NT2/D1 (cell line): ENCODE data around the gene ZNF512B.

ENCODE experiments used
- DNase-seq: peaks from one replicate; pipeline ENCODE4 v3.0.0-alpha.2; 2011; ENCODE audit warnings: low read depth, low spot score
- H3K27me3 ChIP-seq: 2 replicates; pipeline ENCODE4 v1.6.0; 2011; ENCODE audit warnings: mild to moderate bottlenecking; ENCODE audit not compliant: insufficient read length, insufficient read depth
- H3K36me3 ChIP-seq: 2 replicates; pipeline ENCODE4 v1.6.1; 2011; ENCODE audit warnings: mild to moderate bottlenecking, low read length, mixed read lengths; ENCODE audit not compliant: insufficient read depth, insufficient read length
- H3K4me1 ChIP-seq: 2 replicates; pipeline ENCODE4 v1.5.1; 2011; ENCODE audit not compliant: insufficient read depth, insufficient read length
- H3K4me3 ChIP-seq: 2 replicates; pipeline ENCODE4 v1.5.1; 2011; ENCODE audit warnings: low read depth; ENCODE audit not compliant: insufficient read length
- H3K9ac ChIP-seq: 2 replicates; pipeline ENCODE4 v1.6.0; 2011; ENCODE audit warnings: low read depth; ENCODE audit not compliant: insufficient read length
- H3K9me3 ChIP-seq: 2 replicates; pipeline ENCODE4 v1.5.1; 2011; ENCODE audit warnings: mild to moderate bottlenecking, low read length; ENCODE audit not compliant: insufficient read depth
- SUZ12 ChIP-seq: IDR thresholded peaks from 2 replicates; pipeline ENCODE4 v1.6.1; 2011; ENCODE audit not compliant: insufficient read length, insufficient read depth; ENCODE audit errors: extremely low read depth
- YY1 ChIP-seq: IDR thresholded peaks from 2 replicates; pipeline ENCODE4 v1.6.1; 2011; ENCODE audit not compliant: insufficient read length, insufficient read depth
- ZNF274 ChIP-seq: IDR thresholded peaks from 2 replicates; pipeline ENCODE4 v1.6.1; 2011; ENCODE audit warnings: mild to moderate bottlenecking, low read depth, low read length

ZNF512B gene

GRCh38 chr20:63955281-63955826, 14.4 kb downstream of the ZNF512B start:
- H3K36me3 ChIP-seq = peaks cover 52% of the 10 kb centered on the region
- H3K27me3 ChIP-seq = no peaks in the 10 kb centered on the region
- peaks cover 51% of the 10 kb centered on the region for H3K4me1 ChIP-seq
- TF ChIP-seq SUZ12 = no peak
- DNase-seq = no peak
- no peaks in the 10 kb centered on the region for H3K9me3 ChIP-seq
- H3K4me3 ChIP-seq = peak overlapping the region; percentile 99
- peak overlapping the region; percentile 100 for H3K9ac ChIP-seq

GRCh38 chr20:63953764-63954429, 15.8 kb downstream of the ZNF512B start:
- Histone ChIP-seq H3K9ac (peak overlapping the region; percentile 24), H3K4me3 (no peak overlapping the region), H3K36me3 (peaks cover 42% of the 10 kb centered on the region), H3K27me3 (no peaks in the 10 kb centered on the region), H3K9me3 (no peaks in the 10 kb centered on the region), H3K4me1 (peaks cover 52% of the 10 kb centered on the region)
- no peak for DNase-seq
- TF ChIP-seq YY1 (no peak), SUZ12 (no peak), ZNF274 (no peak)

GRCh38 chr20:63952769-63953168, 17.0 kb downstream of the ZNF512B start:
- H3K9me3 ChIP-seq = no peaks in the 10 kb centered on the region
- H3K4me1 ChIP-seq = peaks cover 49% of the 10 kb centered on the region
- H3K27me3 ChIP-seq = no peaks in the 10 kb centered on the region
- H3K36me3 ChIP-seq = peaks cover 42% of the 10 kb centered on the region
- no peak for TF ChIP-seq ZNF274
- no peak for TF ChIP-seq YY1
- TF ChIP-seq SUZ12 = no peak
- no peak overlapping the region for H3K4me3 ChIP-seq
- DNase-seq = no peak
- H3K9ac ChIP-seq = peak overlapping the region; percentile 53

GRCh38 chr20:63952210-63952535, 17.6 kb downstream of the ZNF512B start:
- H3K9me3 ChIP-seq = no peaks in the 10 kb centered on the region
- TF ChIP-seq ZNF274 (no peak), YY1 (no peak), SUZ12 (no peak)
- H3K36me3 ChIP-seq = peaks cover 46% of the 10 kb centered on the region
- no peak overlapping the region for H3K4me3 ChIP-seq
- DNase-seq = no peak
- no peaks in the 10 kb centered on the region for H3K27me3 ChIP-seq
- H3K9ac ChIP-seq = no peak overlapping the region
- peaks cover 50% of the 10 kb centered on the region for H3K4me1 ChIP-seq

GRCh38 chr20:63951398-63952209, 18.1 kb downstream of the ZNF512B start:
- Histone ChIP-seq H3K4me3 (no peak overlapping the region), H3K27me3 (no peaks in the 10 kb centered on the region), H3K36me3 (peaks cover 48% of the 10 kb centered on the region), H3K4me1 (peaks cover 52% of the 10 kb centered on the region), H3K9ac (peak overlapping the region; percentile 50), H3K9me3 (no peaks in the 10 kb centered on the region)
- DNase-seq = no peak
- TF ChIP-seq SUZ12 = no peak
- no peak for TF ChIP-seq YY1
- no peak for TF ChIP-seq ZNF274

GRCh38 chr20:63950701-63951397, 18.9 kb downstream of the ZNF512B start:
- Histone ChIP-seq H3K4me1 (peaks cover 52% of the 10 kb centered on the region), H3K27me3 (no peaks in the 10 kb centered on the region), H3K9me3 (no peaks in the 10 kb centered on the region), H3K9ac (peak overlapping the region; percentile 32), H3K4me3 (no peak overlapping the region), H3K36me3 (peaks cover 54% of the 10 kb centered on the region)
- TF ChIP-seq SUZ12 = no peak
- TF ChIP-seq ZNF274 = no peak
- no peak for TF ChIP-seq YY1
- DNase-seq = no peak

GRCh38 chr20:63947638-63948456, 21.9 kb downstream of the ZNF512B start:
- no peaks in the 10 kb centered on the region for H3K9me3 ChIP-seq
- peaks cover 47% of the 10 kb centered on the region for H3K4me1 ChIP-seq
- DNase-seq = no peak
- no peaks in the 10 kb centered on the region for H3K27me3 ChIP-seq
- H3K4me3 ChIP-seq = no peak overlapping the region
- peaks cover 71% of the 10 kb centered on the region for H3K36me3 ChIP-seq
- no peak overlapping the region for H3K9ac ChIP-seq
- TF ChIP-seq SUZ12 (no peak), ZNF274 (no peak), YY1 (no peak)
